ENCODE measurements around the gene GAREM1. TPM values are rescaled to one million over a fixed set of nuclear protein-coding genes. Genes with fewer than 3 reads are reported as not detected.

GAREM1 gene
- total RNA-seq, 3 donors from 2014 or later: 7.8 to 13.4 (median 12.0) TPM

DNA sequence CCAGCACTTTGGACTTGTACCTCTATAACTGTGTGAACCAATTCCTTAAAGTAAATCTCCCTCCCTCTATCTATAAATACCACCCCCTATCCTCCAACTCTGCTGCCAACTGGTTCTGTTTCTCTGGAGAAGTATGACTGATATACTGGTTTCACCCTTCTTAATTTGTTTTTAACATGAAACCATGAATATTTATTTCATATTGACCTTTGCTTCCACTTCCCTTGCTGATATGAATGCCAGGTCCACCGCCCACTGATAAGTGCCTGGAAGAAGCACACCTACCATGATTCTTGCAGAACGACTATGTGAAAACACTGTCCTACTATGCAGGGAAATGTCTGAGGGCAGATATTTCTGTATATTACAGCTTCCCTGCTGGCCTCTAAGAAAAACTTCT is 131.6 kb downstream of the GAREM1 start:
- H3K27me3 ChIP-seq: no peaks in the 10 kb centered on the region
- no peaks in the 10 kb centered on the region for H3K36me3 ChIP-seq
- intact Hi-C loops (cut with DNase I; ENCODE audit: low total_unique reads): no loop called here
- no peak for DNase-seq (ENCODE audit: low spot score in 2 of 2)
- no peaks in the 10 kb centered on the region for H3K9me3 ChIP-seq
- TF ChIP-seq POLR2A (IDR thresholded peaks at IDR 0.05) (no peak), POLR2AphosphoS5 (IDR thresholded peaks at IDR 0.05) (no peak)
- TF ChIP-seq, protein P1, sequence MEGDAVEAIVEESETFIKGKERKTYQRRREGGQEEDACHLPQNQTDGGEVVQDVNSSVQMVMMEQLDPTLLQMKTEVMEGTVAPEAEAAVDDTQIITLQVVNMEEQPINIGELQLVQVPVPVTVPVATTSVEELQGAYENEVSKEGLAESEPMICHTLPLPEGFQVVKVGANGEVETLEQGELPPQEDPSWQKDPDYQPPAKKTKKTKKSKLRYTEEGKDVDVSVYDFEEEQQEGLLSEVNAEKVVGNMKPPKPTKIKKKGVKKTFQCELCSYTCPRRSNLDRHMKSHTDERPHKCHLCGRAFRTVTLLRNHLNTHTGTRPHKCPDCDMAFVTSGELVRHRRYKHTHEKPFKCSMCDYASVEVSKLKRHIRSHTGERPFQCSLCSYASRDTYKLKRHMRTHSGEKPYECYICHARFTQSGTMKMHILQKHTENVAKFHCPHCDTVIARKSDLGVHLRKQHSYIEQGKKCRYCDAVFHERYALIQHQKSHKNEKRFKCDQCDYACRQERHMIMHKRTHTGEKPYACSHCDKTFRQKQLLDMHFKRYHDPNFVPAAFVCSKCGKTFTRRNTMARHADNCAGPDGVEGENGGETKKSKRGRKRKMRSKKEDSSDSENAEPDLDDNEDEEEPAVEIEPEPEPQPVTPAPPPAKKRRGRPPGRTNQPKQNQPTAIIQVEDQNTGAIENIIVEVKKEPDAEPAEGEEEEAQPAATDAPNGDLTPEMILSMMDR (IDR thresholded peaks at IDR 0.05): no peak
- H3K4me1 ChIP-seq: no peaks in the 10 kb centered on the region
- no peak overlapping the region for H3K27ac ChIP-seq
- no peak overlapping the region for H3K4me3 ChIP-seq

DNA sequence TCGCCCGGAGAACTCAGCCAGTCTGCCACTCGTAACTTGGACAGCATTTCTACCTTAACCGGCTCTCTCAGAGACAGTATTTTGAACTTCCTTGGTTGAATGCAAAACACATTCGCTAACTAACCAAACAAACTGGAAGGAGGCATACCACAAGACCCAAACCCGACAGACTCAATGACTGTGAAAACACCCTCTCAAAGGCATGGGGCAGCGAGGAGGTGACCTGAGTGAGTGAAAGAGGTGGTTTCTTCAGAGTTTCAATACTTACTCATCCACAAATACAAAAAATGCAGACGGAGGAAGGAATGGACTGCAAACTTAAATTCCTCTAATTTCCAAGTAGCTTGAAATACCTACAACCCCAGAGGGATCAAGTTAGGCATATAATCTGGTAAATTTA is 132.9 kb downstream of the GAREM1 start:
- Histone ChIP-seq H3K4me3 (no peak overlapping the region), H3K9me3 (no peaks in the 10 kb centered on the region), H3K4me1 (no peaks in the 10 kb centered on the region), H3K36me3 (no peaks in the 10 kb centered on the region), H3K27me3 (no peaks in the 10 kb centered on the region), H3K27ac (no peak overlapping the region)
- DNase-seq (ENCODE audit: low spot score in 2 of 2): no peak
- intact Hi-C loops (cut with DNase I; ENCODE audit: low total_unique reads): no loop called here
- TF ChIP-seq, protein P1 (IDR thresholded peaks at IDR 0.05): no peak
- TF ChIP-seq POLR2AphosphoS5 (IDR thresholded peaks at IDR 0.05) (no peak), POLR2A (IDR thresholded peaks at IDR 0.05) (no peak)

DNA sequence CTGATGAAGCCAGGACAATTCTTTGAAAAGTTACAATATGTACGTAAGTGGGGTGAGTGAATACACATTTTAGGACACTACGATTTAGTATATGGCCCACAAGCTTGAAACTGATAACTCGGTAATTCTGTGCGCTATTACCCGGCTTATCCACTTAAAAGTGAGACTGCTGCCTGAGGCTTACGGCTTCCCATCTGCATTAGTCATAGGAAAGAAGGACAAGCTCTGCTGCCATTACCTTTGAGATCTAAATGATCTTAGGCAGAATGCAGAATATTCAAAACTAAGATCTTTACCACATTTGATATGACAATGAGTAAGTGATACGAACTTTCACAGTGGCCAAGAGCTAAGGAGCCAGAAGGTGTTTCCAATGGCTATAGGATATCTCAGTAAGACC is 133.3 kb downstream of the GAREM1 start:
- Histone ChIP-seq H3K4me1 (no peaks in the 10 kb centered on the region), H3K27me3 (no peaks in the 10 kb centered on the region), H3K4me3 (no peak overlapping the region), H3K36me3 (no peaks in the 10 kb centered on the region), H3K27ac (no peak overlapping the region), H3K9me3 (no peaks in the 10 kb centered on the region)
- TF ChIP-seq, protein P1 (IDR thresholded peaks at IDR 0.05): no peak
- no peak for TF ChIP-seq POLR2AphosphoS5 (IDR thresholded peaks at IDR 0.05)
- TF ChIP-seq POLR2A (IDR thresholded peaks at IDR 0.05): no peak
- intact Hi-C loops (cut with DNase I; ENCODE audit: low total_unique reads): no loop called here
- DNase-seq (ENCODE audit: low spot score in 2 of 2): no peak

DNA sequence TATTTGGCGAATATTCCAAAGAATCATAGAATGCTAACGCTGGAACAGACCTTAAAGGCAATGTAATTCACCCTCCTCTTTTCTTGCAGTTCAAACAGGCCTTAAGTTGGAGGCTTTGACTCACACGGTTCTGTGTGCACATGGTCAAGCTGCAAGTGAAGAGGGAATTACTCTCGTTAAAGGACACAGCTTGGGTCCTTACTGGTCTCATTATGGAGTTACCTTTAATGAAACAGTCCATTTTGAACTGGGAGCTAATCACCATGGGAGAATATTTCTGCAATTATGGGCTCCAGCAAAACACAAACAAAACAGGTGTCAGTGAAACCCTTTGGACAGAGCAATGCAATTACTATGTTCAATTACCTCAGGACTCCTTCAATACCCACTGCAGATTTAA is 135.5 kb downstream of the GAREM1 start:
- Histone ChIP-seq H3K4me3 (no peak overlapping the region), H3K27ac (no peak overlapping the region), H3K4me1 (no peaks in the 10 kb centered on the region), H3K9me3 (no peaks in the 10 kb centered on the region), H3K36me3 (no peaks in the 10 kb centered on the region), H3K27me3 (no peaks in the 10 kb centered on the region)
- TF ChIP-seq POLR2A (IDR thresholded peaks at IDR 0.05) (no peak), POLR2AphosphoS5 (IDR thresholded peaks at IDR 0.05) (no peak)
- TF ChIP-seq, protein P1 (IDR thresholded peaks at IDR 0.05): no peak
- intact Hi-C loops (cut with DNase I; ENCODE audit: low total_unique reads): no loop called here
- DNase-seq (ENCODE audit: low spot score in 2 of 2): no peak

DNA sequence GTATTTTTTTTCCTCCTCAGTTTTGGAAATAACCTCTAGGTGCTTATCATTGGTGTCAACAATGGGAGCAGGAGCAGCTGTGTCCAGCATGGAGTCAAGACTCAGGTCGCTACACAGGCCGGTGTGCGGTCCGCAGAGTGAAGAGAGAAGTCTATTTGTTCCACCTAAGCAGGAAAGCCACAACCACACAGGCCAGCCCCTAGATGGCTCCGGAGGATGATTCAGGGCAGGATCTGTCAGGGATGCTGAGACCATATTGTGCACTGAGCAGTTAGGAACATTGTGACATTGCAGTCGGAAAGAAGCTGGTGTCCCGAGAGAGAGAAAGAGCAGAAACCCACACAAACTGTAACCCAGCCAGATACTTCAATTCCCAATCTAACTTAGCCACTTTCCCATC is 136.9 kb downstream of the GAREM1 start:
- DNase-seq (ENCODE audit: low spot score in 2 of 2): no peak
- no peak overlapping the region for H3K27ac ChIP-seq
- H3K9me3 ChIP-seq: no peaks in the 10 kb centered on the region
- no peaks in the 10 kb centered on the region for H3K36me3 ChIP-seq
- H3K4me3 ChIP-seq: no peak overlapping the region
- intact Hi-C loops (cut with DNase I; ENCODE audit: low total_unique reads): no loop called here
- TF ChIP-seq, protein P1 (IDR thresholded peaks at IDR 0.05): no peak
- no peak for TF ChIP-seq POLR2A (IDR thresholded peaks at IDR 0.05)
- no peak for TF ChIP-seq POLR2AphosphoS5 (IDR thresholded peaks at IDR 0.05)
- H3K4me1 ChIP-seq: no peaks in the 10 kb centered on the region
- H3K27me3 ChIP-seq: no peaks in the 10 kb centered on the region
